Tibial nerve (tissue), 3 donors: ENCODE measurements around the gene RANGRF.

Experiments
- CTCF ChIP-seq, 5 experiments: fragments of 200-600 bp in 3 of 5; fragments of 450-650 bp in 2 of 5; sonication (generic) in 3 of 5; IDR thresholded peaks; one replicate each; pipeline ENCODE4 v1.5.1; 2016 to 2019; ENCODE audit warnings: antibody characterized with exemption in 5 of 5, mild to moderate bottlenecking in 3 of 5, moderate library complexity in 2 of 5
- POLR2A ChIP-seq, 2 donors: fragments of 450-650 bp; IDR thresholded peaks; one replicate each; pipeline ENCODE4 v1.6.1; 2017; ENCODE audit warnings: antibody characterized with exemption in 2 of 2, mild to moderate bottlenecking in 2 of 2, moderate library complexity in 2 of 2

DNA sequence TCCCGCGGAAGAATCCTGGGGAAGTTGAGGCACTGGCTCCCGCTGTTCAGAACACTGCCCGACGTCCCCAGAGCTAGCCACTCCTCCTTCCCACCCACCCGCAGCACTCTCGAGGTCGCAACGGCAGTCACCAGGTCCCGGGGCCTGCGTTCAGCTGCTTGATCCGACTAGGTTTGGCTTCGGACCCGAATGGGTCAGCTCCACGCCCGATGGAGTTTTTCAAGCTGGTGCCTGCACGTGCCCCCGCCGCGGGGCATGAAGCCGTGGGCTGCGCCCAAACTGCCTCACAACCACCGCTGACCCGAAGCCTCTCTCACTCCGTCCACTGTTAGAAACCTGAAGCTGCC lies 38.8 kb downstream of the RANGRF start:
- no peak for TF ChIP-seq CTCF (IDR thresholded peaks at IDR 0.05)
- TF ChIP-seq POLR2A (IDR thresholded peaks at IDR 0.05), result no peak
